NCI-H2196 (cell line): ENCODE measurements around the gene NCOA5.

Experiments
- DNase-seq: peaks from one replicate; lab custom pipeline; 2025; ENCODE audit not compliant: unreplicated experiment; lab: John Stamatoyannopoulos, UW

NCOA5 gene

GRCh38 chr20:46044896-46045295 is 44.9 kb downstream of the NCOA5 start:
- DNase-seq: no peak

DNA sequence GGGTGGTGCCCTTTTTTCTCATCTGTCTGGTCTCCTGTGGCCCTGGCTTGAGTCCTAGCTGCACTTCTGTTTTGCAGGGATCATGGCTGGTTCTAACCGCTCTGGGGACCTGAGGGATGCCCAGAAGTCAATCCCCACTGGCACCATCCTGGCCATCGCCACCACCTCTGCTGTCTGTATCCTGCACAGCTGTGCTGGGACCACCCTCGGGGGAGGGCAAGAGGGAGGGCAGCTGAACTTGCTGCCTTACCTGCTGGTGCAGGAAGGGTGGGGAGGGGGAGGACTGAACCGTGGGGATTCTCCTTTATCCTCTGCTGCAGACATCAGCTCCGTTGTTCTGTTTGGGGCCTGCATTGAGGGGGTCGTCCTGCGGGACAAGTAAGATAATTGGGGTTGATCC is 46.2 kb downstream of the NCOA5 start:
- no peak for DNase-seq

DNA sequence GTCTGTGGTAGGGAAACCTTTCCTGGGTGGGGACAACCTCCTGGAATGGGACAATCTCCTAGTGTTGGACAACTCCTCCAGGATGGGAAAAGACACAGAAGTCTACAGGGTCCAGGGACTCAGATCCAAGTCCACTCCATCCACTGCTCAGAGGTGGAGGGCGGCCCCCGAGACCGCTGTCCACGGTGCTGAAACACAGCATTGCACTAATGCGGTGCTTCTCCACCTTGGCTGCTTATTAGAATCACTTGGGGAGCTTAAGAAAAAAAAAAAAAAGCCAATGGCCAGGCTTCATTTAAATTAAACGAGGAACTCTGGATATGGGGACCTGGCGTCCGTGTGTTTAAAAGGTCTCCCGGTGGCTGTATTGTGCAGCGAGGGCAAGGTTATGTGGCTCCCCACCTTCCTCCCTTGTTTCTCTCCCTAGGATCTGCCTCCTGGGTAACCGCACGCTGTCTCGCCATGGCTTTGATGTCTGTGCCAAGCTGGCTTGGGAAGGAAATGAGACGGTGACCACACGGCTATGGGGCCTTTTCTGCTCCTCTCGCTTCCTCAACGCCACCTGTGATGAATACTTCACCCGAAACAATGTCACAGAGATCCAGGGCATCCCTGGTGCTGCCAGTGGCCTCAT is 48.7 kb downstream of the NCOA5 start:
- no peak for DNase-seq

DNA sequence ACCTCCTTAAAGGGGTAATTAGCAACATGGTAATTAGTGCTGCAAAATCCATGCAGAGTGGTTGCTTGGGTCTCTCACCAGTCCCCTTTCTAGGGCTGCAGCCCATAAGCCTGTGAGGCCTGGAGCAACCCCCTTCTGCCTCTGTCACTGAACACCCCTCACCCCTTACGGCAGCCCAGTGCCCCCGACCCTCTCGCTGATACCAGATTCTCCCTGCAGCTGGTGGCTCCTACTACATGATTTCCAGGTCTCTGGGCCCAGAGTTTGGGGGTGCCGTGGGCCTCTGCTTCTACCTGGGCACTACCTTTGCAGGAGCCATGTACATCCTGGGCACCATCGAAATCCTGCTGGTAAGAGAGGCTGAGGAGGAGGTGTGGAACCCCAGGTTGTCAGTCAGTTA is 52.7 kb downstream of the NCOA5 start:
- DNase-seq: no peak

DNA sequence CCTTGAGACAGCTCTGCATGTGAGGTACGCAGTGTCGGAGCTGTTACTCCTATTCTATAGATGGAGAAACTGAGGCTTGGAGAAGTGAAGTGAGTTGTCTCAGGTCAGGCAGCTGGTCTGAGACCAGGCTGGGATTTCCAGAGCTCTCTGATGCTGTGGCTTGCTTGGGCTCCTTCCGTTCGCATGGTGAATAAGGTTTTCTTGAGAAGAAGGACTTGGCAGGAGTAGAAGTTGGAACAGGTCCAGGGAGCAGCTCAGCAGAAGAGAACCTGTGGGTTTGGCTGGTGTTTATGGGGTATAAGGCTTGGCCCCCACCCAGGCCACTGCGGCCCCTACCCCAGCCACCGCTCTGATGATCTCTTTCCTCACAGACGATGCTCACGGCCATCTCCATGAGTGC is 53.4 kb downstream of the NCOA5 start:
- DNase-seq: no peak

GRCh38 chr20:46035713-46036112 is 54.0 kb downstream of the NCOA5 start:
- DNase-seq: no peak

DNA sequence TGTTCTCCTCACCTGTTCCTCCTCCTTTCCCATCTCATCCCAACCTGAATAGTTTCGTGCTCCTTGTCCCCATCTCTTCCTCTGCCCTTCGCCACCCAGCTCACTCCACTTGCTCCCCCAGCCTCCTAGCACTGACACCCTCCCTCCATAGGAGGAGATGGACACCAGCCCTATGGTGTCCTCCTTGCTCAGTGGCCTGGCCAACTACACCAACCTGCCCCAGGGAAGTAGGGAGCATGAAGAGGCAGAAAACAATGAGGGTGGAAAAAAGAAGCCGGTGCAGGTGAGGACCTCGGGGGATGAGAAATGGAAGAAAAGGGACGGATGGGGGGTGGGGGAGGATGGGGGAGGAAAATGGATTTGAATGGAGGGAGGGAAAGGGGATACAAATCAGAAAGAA is 54.5 kb downstream of the NCOA5 start:
- no peak for DNase-seq

GRCh38 chr20:46034039-46034438 is 55.7 kb downstream of the NCOA5 start:
- DNase-seq: no peak

DNA sequence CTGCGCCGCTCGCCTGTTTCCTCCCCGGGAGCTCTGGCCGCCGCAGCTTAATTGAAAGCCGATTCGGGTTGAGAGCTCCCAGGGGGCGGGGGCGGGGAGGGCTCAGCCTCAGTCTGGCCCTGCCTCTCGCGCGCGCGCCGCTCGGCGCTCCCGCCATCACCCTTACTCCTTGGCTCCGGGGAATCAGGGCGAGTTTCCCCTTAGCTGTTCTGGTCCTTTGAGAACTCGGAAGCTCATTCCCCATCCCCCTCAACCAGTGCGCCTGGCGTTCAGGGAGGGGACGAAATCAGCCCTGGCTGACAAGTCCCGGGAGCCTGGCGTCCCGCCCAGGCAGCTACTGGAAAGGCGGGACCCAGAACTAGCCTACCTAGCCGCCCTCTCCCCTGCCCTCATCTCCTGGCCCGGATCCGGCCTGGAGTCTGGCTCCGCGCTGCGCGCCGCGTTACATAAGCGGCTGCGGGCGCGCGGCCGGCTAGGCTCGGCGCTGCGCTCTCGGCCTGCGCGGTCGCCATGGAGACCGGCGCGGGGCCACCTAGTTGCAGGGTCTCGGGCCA is 58.0 kb downstream of the NCOA5 start:
- peak; percentile 96 for DNase-seq

DNA sequence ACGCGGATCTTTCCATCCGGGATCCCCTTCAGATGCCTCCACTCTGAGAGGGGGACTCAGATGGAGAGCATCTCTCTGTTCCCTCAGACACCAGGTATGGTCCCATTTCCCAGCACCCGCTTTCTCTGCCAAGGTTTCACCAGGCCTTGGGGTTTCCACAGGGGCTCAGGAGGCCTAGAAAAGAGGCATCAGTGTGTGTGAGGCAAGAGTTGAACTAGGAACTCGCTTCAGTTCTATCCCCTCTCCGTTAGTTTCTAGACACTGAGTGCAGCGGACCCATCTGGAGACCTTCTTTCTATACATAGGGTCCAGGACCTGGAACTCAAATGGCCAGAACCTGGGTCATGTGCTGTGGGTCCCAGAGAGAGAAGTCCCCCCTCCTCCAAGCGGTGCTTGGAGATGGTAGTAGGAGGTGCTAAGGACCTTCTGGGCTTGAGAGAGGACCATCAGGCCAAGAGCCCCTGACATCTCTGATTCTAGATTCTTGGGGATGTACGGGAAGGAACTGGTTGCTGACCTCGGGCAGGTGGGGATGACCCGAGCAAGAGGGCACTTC is 58.7 kb downstream of the NCOA5 start:
- DNase-seq: no peak

DNA sequence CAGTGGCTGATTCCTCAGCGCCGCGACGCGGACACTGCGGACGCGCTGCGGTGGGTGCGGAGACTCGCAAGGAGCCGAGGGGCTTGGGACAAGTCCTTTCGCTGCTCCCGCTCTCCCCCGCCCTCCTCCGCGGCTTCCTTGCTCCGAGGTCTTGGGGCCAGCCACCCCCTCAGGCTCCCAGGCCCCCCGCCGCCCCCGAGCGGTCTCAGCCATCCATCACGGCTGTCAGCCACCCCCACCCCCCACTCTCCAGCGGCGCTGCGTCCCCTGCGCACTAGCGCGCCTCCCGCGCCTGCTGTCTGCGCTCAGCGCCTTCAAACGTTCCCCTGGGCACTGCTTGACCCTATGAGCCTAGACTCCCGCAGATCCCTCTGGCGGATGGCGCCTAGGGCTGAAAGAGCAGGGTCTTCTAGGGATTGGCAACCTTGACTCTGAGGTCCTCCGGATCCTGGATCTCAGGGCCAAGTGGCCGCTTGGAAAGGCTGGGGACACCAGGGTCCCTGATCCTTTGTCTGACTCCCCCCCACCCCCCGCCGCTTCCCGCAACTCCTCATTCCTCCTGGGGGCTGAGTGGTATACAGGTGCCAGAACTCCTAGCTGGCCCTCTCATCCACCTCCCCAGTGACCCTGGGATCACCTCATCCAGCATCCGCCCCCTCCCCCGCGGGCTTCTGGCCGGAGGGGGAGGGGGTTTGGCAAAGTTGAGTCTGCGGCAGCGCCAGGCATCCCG is 59.3 kb downstream of the NCOA5 start:
- DNase-seq: no peak

DNA sequence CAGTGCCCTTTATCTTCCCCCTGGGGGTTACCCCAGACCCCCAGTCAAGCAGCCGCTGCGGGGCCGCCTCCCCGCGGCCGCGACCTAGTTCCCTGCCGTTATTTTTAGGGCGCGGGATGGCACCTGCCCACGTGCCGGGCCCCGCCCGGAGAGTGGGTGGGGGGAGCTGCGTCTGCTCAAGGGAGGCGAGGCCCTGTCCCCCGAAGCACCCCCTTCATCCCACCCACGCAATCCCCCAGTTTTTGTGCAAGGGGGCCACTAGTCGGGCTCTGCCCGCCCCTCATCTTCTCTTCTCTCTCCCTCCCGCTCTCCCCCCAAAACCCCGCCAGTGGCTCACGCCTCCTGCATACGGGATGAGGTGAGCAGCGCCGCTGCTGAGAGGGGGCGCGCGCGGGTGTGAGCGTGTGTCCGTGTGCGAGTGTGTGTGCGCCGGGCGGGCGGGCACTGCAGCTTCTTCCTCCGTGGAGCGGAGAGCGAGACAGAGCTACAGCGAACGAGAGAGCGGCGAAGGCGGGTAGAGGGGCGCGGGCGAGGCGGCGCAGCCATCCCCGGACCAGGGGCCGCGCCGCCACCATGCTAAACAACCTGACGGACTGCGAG is 60.9 kb downstream of the NCOA5 start, which contains the start of gene SLC12A5:
TSS of gene SLC12A5 (plus strand) at position 444 of the 600 bp plus-strand sequence. CDS start at position 574, 130 bp downstream.
- DNase-seq: no peak

GRCh38 chr20:46028110-46028509 is 61.7 kb downstream of the NCOA5 start:
- DNase-seq: no peak

DNA sequence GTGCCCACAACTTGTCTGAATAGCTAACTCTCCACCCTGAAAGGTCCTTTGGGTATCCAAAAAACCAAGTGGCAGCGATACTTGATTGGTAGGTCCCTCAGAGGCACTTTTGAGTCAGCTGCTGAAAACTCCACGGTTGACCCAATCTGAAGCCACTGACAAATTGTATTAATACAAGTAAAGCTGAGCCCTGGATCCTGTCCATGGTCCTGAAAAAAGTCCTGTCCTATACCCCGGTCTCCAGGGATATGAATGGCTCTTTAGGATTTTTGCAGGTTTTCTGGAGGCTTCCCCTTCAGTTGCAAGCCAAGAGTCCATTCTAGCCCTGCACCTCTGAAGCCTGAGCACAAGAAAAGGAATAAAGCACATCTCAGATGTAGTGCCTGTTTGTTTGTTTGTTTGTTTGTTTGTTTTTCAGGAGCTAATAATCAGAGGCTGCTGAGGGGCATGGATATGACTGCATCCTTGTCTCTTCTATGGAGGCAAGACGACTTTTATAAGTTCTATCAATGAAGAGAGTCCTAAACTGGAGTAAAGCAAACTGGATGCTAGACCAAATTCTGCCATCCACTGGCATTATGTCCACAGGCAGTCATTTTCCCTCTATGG is 62.4 kb downstream of the NCOA5 start:
- DNase-seq: no peak

DNA sequence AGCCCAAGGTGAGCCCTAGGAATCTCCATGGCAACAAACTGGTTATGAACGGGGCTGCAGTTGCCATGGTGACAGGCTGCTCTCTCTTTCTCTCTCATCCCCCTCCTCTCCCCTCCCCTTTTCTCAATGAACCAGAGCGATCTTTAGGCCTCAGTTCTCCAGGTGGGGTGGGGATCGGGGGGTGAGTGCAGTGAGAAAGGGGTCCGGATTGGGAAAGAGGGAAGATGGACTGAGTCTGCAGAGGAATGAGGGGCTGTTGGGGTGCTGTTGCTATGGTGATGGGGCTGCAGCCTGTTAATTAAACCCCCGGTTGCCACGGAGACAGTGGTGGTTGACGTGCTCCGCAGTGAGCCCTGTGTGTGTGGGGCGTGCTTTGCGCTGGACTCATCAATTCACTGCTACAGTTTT is 64.4 kb downstream of the NCOA5 start:
- DNase-seq: no peak

- DNase-seq: no peak
Measured at GRCh38 chr20:46023999-46024398, 65.8 kb downstream of the NCOA5 start.

- no peak for DNase-seq
Measured at GRCh38 chr20:46023148-46023484, 66.6 kb downstream of the NCOA5 start.

DNA sequence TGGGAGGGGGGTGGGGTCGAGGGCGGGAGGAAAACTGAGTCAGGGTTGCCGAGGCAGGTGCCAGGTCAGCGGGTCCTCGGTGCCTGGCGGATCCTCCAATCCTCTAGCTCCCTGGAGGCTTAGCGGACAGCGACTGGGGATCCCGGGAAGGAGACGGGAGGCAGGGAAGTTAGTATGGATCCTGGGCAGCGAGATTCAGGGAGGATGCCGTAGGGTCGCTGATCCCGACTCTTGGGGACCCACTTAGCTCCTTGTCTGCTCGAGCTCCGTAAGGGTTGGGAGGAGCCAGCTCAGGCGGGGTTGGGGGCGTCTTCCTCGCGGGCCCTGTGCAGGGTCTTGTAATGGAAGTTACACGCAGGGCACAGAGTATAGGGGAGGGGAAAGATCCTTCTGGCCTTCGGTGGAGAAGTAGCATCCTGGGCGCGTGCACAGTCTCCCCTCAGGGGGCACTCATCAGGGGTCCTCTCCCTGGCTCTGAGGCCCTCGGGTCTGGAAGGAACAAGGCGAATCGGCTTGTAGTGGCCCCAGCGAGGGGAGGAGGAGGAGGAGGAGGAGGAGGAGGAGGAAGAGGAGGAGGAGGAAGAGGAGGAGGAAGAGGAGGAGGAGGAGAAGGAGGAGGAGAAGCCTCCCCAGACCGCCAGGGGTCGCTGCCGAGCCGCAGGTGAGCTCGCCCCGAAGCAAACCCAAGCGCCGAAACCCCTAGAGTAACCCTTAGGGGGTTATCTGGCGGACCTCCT is 67.2 kb downstream of the NCOA5 start:
- DNase-seq: peak; percentile 76

- peak; percentile 83 for DNase-seq
Measured at GRCh38 chr20:46021361-46022359, 68.1 kb downstream of the NCOA5 start.

GRCh38 chr20:46020555-46020954 is 69.2 kb downstream of the NCOA5 start:
- no peak for DNase-seq
